ENCODE measurements around the gene ARIH1. TPM values are rescaled to one million over a fixed set of nuclear protein-coding genes. Genes with fewer than 3 reads are reported as not detected.
"Not testable (repeated sequence)": the region's sequence is repeated elsewhere in the genome, so short reads cannot be mapped to it uniquely, and the experiment has no call there.

The ARIH1 gene
- total and polyA plus RNA-seq, 10 of the 15 experiments (the other 5 are each of a cell fraction or from before 2014, with no cell fraction given) = 14.7 to 99.5 (median 26.5) TPM

DNA sequence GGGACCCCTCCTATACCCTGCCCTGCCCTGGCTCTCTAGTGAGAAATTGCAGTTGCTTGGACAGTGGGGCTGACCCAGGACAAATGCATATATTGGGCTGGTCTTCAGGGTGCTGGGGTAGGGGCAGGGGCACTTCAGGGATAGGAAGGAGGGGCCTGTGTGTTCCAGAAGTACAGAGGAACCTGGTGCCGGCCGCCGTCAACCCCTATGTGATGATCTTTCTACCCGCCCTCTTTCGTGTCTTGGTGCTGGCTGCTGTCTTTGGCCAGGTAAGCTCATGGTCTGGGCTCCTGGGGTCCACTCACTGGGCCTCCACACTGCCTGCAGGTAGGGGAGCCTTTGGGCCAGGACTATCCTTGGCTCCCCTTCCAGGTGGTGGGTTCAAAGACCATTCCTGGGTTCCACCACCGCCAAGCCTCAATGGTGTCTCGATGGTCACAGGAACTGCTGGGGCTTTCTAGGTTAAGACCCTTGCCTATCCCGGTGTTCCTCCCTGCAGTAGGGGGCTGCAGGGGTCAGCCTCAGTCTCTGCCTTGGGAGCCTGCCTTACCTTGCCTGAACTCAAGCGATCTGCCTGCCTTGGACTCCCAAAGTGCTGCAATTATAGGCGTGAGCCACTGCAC, 174.6 kb downstream of the ARIH1 start:
- BruUV-seq (replicated peaks); RAD21 ChIA-PET (ENCODE audit: unreplicated experiment); H3K9me3 ChIP-seq (replicated peaks; ENCODE audit: control insufficient read depth, insufficient read depth, low read length); H3K4me2 ChIP-seq (ENCODE audit: control insufficient read depth, insufficient read depth); POLR2A ChIA-PET; DNase-seq (ENCODE audit: low read depth, low spot score); FAIRE-seq; ATAC-seq; in situ Hi-C loops (cut with MboI); H3K36me3 ChIP-seq (ENCODE audit: control insufficient read depth in 2 of 2, insufficient read depth in 2 of 2, low read length in 1 of 2); H3K9ac ChIP-seq (ENCODE audit: control insufficient read depth, insufficient read depth, low read length); H2AFZ ChIP-seq (ENCODE audit: control insufficient read depth, low read depth, low read length); intact Hi-C loops (cut with micrococcal nuclease; ENCODE audit: unreplicated experiment); H4K20me1 ChIP-seq (ENCODE audit: control insufficient read depth, insufficient read depth); CTCF ChIA-PET; H3K27me3 ChIP-seq (replicated peaks in 1 of 2; ENCODE audit: control insufficient read depth in 2 of 2, insufficient read depth in 2 of 2, low read length in 1 of 2); H3K27ac ChIP-seq (ENCODE audit: control insufficient read depth, insufficient read depth); SMC1A ChIA-PET (ENCODE audit: uncharacterized antibody, unreplicated experiment); H3K4me3 ChIP-seq; H3K79me2 ChIP-seq (ENCODE audit: control insufficient read depth, insufficient read depth, low read length); H3K4me1 ChIP-seq (ENCODE audit: control insufficient read depth, insufficient read depth, low read length): not testable (repeated sequence)
- 48% methylated on average over 8 of the region's 10 CpGs for WGBS (ENCODE audit: insufficient coverage, insufficient replicate concordance, low lambda C conversion rate, missing lambda C conversion rate)

MicroRNA genes within 50 kb of the gene (microRNA counts, 767-probe panel; counts per million panel counts)
- microRNA hsa-miR-630 = 2,904 counts per million, percentile 87 among the panel's probes with 10 or more counts

Other genes with a start within 250 kb of the ARIH1 start
Only the 7 nearest of the 8 such genes appear.
- 26.3 and 31.2 TPM in 2 replicates for gene PARP6, start 201.8 kb upstream of the ARIH1 start, total RNA-seq (2014; rRNA removed)
- gene PARP6, start 201.8 kb upstream of the ARIH1 start, total RNA-seq (2014; rRNA removed; fragmentation: Illumina TruSeq; extraction: Trizol) = 21.5 and 25.0 TPM in 2 replicates
- 38.3 and 40.0 TPM in 2 replicates for gene PARP6, start 201.8 kb upstream of the ARIH1 start, total RNA-seq (2021)
- 60.7 and 73.5 TPM in 2 replicates for gene PARP6, start 201.8 kb upstream of the ARIH1 start, polyA plus RNA-seq (2011; rRNA removed)
- 41.4 and 47.2 TPM in 2 replicates for gene PARP6, start 201.8 kb upstream of the ARIH1 start, polyA plus RNA-seq (2014; fragmentation: Illumina TruSeq; extraction: Trizol)
- gene PARP6, start 201.8 kb upstream of the ARIH1 start, polyA plus RNA-seq (2014; fragmentation: Nextera tagmentation; extraction: Ambion mirVana) = 10 to 100 TPM; 14.3 to 23.7 TPM
- 43.9 and 51.8 TPM in 2 replicates for gene PARP6, start 201.8 kb upstream of the ARIH1 start, polyA plus RNA-seq (2014; rRNA removed)
- gene PARP6, start 201.8 kb upstream of the ARIH1 start, polyA plus RNA-seq (2016; fragmentation: Nextera tagmentation; extraction: Ambion mirVana) = 10 to 100 TPM; 15.5 to 27.6 TPM
- gene CELF6, start 154.2 kb upstream of the ARIH1 start, total RNA-seq (2014; rRNA removed) = 0.23 and 0.44 TPM in 2 replicates
- 0.31 and 0.32 TPM in 2 replicates for gene CELF6, start 154.2 kb upstream of the ARIH1 start, total RNA-seq (2014; rRNA removed; fragmentation: Illumina TruSeq; extraction: Trizol)
- 0.24 TPM in 1 of 2 replicates, not detected in the other for gene CELF6, start 154.2 kb upstream of the ARIH1 start, total RNA-seq (2021)
- gene CELF6, start 154.2 kb upstream of the ARIH1 start, polyA plus RNA-seq (2011; rRNA removed) = 0.39 and 0.54 TPM in 2 replicates
- 0.25 and 0.46 TPM in 2 replicates for gene CELF6, start 154.2 kb upstream of the ARIH1 start, polyA plus RNA-seq (2014; fragmentation: Illumina TruSeq; extraction: Trizol)
- gene CELF6, start 154.2 kb upstream of the ARIH1 start, polyA plus RNA-seq (2014; fragmentation: Nextera tagmentation; extraction: Ambion mirVana) = under 1 TPM; 0.18 to 0.20 TPM
- gene CELF6, start 154.2 kb upstream of the ARIH1 start, polyA plus RNA-seq (2014; rRNA removed) = 0.27 and 0.33 TPM in 2 replicates
- under 1 TPM; 0.06 to 0.17 TPM for gene CELF6, start 154.2 kb upstream of the ARIH1 start, polyA plus RNA-seq (2016; fragmentation: Nextera tagmentation; extraction: Ambion mirVana)
- gene HEXA, start 98.3 kb upstream of the ARIH1 start, total RNA-seq (2014; rRNA removed) = 61.2 and 64.8 TPM in 2 replicates
- gene HEXA, start 98.3 kb upstream of the ARIH1 start, total RNA-seq (2014; rRNA removed; fragmentation: Illumina TruSeq; extraction: Trizol) = 56.1 and 59.5 TPM in 2 replicates
- gene HEXA, start 98.3 kb upstream of the ARIH1 start, total RNA-seq (2021) = 77.4 and 83.4 TPM in 2 replicates
- 112 and 151 TPM in 2 replicates for gene HEXA, start 98.3 kb upstream of the ARIH1 start, polyA plus RNA-seq (2011; rRNA removed)
- gene HEXA, start 98.3 kb upstream of the ARIH1 start, polyA plus RNA-seq (2014; fragmentation: Illumina TruSeq; extraction: Trizol) = 59.3 and 61.9 TPM in 2 replicates
- gene HEXA, start 98.3 kb upstream of the ARIH1 start, polyA plus RNA-seq (2014; fragmentation: Nextera tagmentation; extraction: Ambion mirVana) = 10 to 100 TPM; 24.5 to 38.5 TPM
- 82.6 and 87.5 TPM in 2 replicates for gene HEXA, start 98.3 kb upstream of the ARIH1 start, polyA plus RNA-seq (2014; rRNA removed)
- 100 to 1,000 TPM in 1 of 2 experiments, 10 to 100 TPM in 1; 97.2 to 102 TPM for gene HEXA, start 98.3 kb upstream of the ARIH1 start, polyA plus RNA-seq (2016; fragmentation: Nextera tagmentation; extraction: Ambion mirVana)
- gene TMEM202, start 76.0 kb upstream of the ARIH1 start, total RNA-seq (2014; rRNA removed) = not detected in 2 replicates
- gene TMEM202, start 76.0 kb upstream of the ARIH1 start, total RNA-seq (2014; rRNA removed; fragmentation: Illumina TruSeq; extraction: Trizol) = not detected in 2 replicates
- gene TMEM202, start 76.0 kb upstream of the ARIH1 start, total RNA-seq (2021) = not detected in 2 replicates
- gene TMEM202, start 76.0 kb upstream of the ARIH1 start, polyA plus RNA-seq (2011; rRNA removed) = not detected in 2 replicates
- not detected in 2 replicates for gene TMEM202, start 76.0 kb upstream of the ARIH1 start, polyA plus RNA-seq (2014; fragmentation: Illumina TruSeq; extraction: Trizol)
- not detected for gene TMEM202, start 76.0 kb upstream of the ARIH1 start, polyA plus RNA-seq (2014; fragmentation: Nextera tagmentation; extraction: Ambion mirVana)
- not detected in 2 replicates for gene TMEM202, start 76.0 kb upstream of the ARIH1 start, polyA plus RNA-seq (2014; rRNA removed)
- not detected for gene TMEM202, start 76.0 kb upstream of the ARIH1 start, polyA plus RNA-seq (2016; fragmentation: Nextera tagmentation; extraction: Ambion mirVana)
- not detected in 2 replicates for gene GOLGA6B, start 180.4 kb downstream of the ARIH1 start, total RNA-seq (2014; rRNA removed)
- not detected in 2 replicates for gene GOLGA6B, start 180.4 kb downstream of the ARIH1 start, total RNA-seq (2014; rRNA removed; fragmentation: Illumina TruSeq; extraction: Trizol)
- not detected in 2 replicates for gene GOLGA6B, start 180.4 kb downstream of the ARIH1 start, total RNA-seq (2021)
- not detected in 2 replicates for gene GOLGA6B, start 180.4 kb downstream of the ARIH1 start, polyA plus RNA-seq (2011; rRNA removed)
- not detected in 2 replicates for gene GOLGA6B, start 180.4 kb downstream of the ARIH1 start, polyA plus RNA-seq (2014; fragmentation: Illumina TruSeq; extraction: Trizol)
- not detected for gene GOLGA6B, start 180.4 kb downstream of the ARIH1 start, polyA plus RNA-seq (2014; fragmentation: Nextera tagmentation; extraction: Ambion mirVana)
- gene GOLGA6B, start 180.4 kb downstream of the ARIH1 start, polyA plus RNA-seq (2014; rRNA removed) = not detected in 2 replicates
- not detected for gene GOLGA6B, start 180.4 kb downstream of the ARIH1 start, polyA plus RNA-seq (2016; fragmentation: Nextera tagmentation; extraction: Ambion mirVana)
- 0.38 and 0.56 TPM in 2 replicates for gene HIGD2B, start 211.9 kb downstream of the ARIH1 start, total RNA-seq (2014; rRNA removed)
- not detected in 2 replicates for gene HIGD2B, start 211.9 kb downstream of the ARIH1 start, total RNA-seq (2014; rRNA removed; fragmentation: Illumina TruSeq; extraction: Trizol)
- 0.24 TPM in 1 of 2 replicates, not detected in the other for gene HIGD2B, start 211.9 kb downstream of the ARIH1 start, total RNA-seq (2021)
- not detected in 2 replicates for gene HIGD2B, start 211.9 kb downstream of the ARIH1 start, polyA plus RNA-seq (2011; rRNA removed)
- not detected in 2 replicates for gene HIGD2B, start 211.9 kb downstream of the ARIH1 start, polyA plus RNA-seq (2014; fragmentation: Illumina TruSeq; extraction: Trizol)
- under 1 TPM in 1 of 2 experiments, not detected in 1; 0.10 TPM for gene HIGD2B, start 211.9 kb downstream of the ARIH1 start, polyA plus RNA-seq (2014; fragmentation: Nextera tagmentation; extraction: Ambion mirVana)
- not detected in 2 replicates for gene HIGD2B, start 211.9 kb downstream of the ARIH1 start, polyA plus RNA-seq (2014; rRNA removed)
- gene HIGD2B, start 211.9 kb downstream of the ARIH1 start, polyA plus RNA-seq (2016; fragmentation: Nextera tagmentation; extraction: Ambion mirVana) = not detected
- gene BBS4, start 211.9 kb downstream of the ARIH1 start, total RNA-seq (2014; rRNA removed) = 8.0 and 10.6 TPM in 2 replicates
- 9.3 and 9.6 TPM in 2 replicates for gene BBS4, start 211.9 kb downstream of the ARIH1 start, total RNA-seq (2014; rRNA removed; fragmentation: Illumina TruSeq; extraction: Trizol)
- gene BBS4, start 211.9 kb downstream of the ARIH1 start, total RNA-seq (2021) = 9.1 and 9.4 TPM in 2 replicates
- gene BBS4, start 211.9 kb downstream of the ARIH1 start, polyA plus RNA-seq (2011; rRNA removed) = 22.1 and 33.4 TPM in 2 replicates
- 10.2 and 22.7 TPM in 2 replicates for gene BBS4, start 211.9 kb downstream of the ARIH1 start, polyA plus RNA-seq (2014; fragmentation: Illumina TruSeq; extraction: Trizol)
- gene BBS4, start 211.9 kb downstream of the ARIH1 start, polyA plus RNA-seq (2014; fragmentation: Nextera tagmentation; extraction: Ambion mirVana) = 10 to 100 TPM in 1 of 2 experiments, 1 to 10 TPM in 1; 9.5 to 13.7 TPM
- 6.4 and 7.2 TPM in 2 replicates for gene BBS4, start 211.9 kb downstream of the ARIH1 start, polyA plus RNA-seq (2014; rRNA removed)
- gene BBS4, start 211.9 kb downstream of the ARIH1 start, polyA plus RNA-seq (2016; fragmentation: Nextera tagmentation; extraction: Ambion mirVana) = 10 to 100 TPM; 13.7 to 14.4 TPM

Data from GM12878 (cell line).